Measurements from ENCODE around the gene PPIL1.

PPIL1 gene

DNA sequence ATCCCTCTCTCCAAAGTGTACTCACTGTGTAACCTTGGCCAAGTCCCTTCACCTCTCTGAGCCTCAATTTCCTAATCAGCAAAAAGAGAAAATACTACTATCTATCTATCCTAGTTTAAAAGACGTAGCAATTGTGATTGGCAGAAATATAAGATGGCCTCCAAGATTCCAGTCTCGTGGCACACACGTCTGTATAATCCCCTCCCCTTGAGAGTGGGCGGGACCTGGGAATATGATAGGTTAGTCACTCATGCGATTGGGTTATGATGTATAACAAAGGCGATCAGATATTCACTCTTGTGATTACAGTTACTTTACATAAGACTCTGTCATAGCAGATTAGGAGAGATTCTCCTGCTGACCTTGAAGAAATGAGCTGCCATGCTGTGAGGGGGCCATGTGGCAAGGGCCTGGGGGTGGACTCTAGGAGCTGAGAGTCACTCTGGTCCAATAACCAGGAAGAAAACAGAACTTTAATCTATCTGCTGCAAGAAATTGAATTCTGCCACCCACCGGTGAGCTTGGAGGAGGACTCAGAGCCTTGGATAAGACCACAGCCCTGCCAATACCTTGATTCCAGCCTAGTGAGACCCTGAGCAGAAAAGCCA lies 41.3 kb downstream of the PPIL1 start:
- no peak for DNase-seq

- DNase-seq, result no peak
Observed at GRCh38 chr6:36832313-36832712, 42.3 kb downstream of the PPIL1 start.

DNA sequence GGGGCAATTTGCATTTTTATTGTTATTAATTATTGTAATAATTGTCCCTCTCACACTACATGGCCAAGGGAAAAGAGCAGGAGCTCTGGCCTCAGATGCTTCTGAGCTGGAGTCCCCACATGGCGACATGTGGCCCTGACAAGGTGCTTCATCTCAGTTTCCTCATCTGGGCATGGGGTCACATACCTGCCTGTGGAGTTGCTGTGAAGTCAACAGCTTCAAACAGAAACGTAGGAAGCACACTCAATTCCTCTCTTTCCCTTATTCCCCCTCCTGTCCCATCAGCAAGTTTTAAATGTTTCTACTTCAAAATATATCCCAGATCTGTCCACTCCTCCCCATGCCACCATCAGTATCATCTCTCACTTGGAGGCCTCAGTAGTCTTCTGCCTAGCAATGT lies 44.0 kb downstream of the PPIL1 start:
- no peak for DNase-seq

DNA sequence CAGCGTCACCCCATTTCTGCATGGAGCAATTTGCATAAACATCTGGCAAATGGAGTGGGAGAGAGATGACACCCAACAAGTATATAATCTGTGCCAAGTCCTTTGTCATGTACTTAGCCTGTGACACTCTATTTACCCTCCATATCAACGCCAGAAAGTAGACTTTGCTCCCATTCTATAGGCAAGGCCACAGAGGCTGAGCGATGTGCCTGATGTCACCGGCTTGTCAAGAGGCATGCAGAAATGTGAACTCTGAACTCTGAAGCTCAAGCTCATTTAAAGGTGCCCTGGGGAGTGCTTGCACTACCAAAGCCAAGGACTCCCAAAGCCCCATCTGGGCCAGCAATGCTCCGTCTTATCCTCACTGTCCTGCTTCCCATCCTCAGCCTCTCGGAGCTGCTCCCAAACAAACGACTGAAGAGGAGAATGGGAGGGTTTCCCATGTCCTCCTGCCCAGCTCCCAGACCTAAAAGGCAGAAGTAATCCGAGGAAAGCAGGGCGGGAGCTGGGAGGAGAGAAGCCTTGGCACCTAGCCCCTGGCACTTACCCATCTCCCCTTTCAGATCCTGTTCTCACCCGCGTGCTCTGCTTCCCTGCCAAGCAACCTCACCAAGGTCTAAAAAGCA lies 44.6 kb downstream of the PPIL1 start:
- no peak for DNase-seq

GRCh38 chr6:36827261-36828079 lies 47.1 kb downstream of the PPIL1 start:
- DNase-seq, result peak in 1 of 2 donors; percentile 22

DNA sequence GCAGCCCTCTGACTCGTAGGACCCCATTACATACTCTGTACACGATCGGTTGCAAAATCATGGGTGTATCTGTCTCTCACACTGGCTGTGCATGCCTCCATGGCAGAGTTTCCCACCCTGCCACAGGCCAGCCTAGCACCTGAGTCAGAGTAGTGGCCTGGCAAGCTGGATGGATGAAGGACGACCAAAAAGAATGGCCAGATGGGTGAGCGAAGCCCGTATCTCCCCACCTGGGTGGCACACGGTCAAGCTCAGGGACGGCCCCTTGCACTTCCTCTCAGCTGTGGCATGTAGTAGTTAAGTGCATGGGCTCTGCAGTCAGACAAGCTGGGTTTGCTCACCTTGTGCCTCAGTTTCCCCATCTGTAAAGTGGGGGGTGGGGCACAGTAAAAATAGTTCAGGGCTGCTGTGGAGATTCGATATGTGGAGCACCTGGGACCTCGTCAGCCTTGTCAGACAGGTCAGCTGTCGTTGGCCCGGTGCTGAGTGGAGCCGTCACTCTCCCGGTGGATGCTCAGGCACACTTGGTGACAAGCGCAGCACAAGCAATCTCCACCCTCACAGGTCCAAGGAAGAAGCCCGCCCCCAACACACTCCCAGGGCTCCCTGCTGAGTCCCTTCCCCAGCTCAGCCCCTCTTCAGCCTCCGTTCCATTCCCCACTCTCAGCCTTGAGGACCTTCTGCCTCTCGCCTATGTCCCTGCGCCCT lies 47.9 kb downstream of the PPIL1 start:
- no peak for DNase-seq

- DNase-seq, result no peak
Observed at GRCh38 chr6:36825994-36826393, 48.6 kb downstream of the PPIL1 start.

- DNase-seq, result no peak
Observed at GRCh38 chr6:36825452-36825851, 49.2 kb downstream of the PPIL1 start.

DNA sequence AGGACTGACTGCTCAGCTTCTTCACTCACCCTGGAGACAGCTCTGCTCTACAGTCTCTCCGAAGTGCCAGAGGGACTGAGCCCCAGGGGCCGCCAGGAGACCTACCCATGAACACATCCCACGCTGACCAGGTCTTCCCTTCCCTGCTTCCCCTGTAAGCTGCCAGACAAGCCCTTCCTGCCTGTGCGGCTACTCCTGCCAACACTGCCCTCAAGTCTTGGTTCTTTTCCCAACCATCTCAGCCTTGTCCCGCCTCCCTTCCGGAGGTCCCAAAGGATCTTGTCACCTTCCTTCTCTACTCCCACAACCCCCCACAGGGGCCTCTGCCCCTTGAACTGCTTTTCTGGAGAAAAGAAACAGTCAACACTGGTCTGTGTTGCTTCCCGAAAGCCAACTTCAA lies 50.4 kb downstream of the PPIL1 start:
- DNase-seq, result no peak

DNA sequence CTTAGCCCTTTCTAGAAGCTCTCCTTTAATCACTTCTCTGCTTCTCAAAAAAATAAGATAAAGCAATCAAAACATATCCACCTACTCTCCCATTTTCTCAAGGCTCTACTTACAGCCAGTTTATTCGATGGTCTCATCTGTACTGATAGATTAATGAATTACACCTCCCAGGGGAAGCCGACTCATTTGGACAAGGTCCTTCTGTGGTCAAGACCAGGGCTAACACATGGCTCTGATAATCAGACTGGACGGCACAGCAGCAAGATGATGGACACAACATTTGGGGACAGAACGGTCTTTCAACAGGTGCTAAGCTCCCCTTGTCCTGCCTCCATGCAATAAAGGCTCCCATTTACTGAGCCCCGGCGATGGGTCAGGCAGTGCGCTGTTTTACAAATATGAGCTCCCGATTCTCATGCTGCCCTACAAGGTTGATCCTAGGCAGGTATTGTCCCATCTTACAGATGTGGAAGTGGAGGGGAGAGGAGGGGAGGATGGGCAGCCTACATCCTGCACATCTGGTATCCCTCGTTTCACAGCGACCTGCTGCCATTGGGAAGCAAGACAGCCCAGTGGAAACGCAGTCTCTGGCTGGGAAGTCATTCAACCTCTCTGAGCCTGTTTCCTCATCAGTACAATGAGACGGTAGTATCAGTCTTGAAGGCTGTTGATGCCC lies 51.0 kb downstream of the PPIL1 start:
- no peak for DNase-seq

DNA sequence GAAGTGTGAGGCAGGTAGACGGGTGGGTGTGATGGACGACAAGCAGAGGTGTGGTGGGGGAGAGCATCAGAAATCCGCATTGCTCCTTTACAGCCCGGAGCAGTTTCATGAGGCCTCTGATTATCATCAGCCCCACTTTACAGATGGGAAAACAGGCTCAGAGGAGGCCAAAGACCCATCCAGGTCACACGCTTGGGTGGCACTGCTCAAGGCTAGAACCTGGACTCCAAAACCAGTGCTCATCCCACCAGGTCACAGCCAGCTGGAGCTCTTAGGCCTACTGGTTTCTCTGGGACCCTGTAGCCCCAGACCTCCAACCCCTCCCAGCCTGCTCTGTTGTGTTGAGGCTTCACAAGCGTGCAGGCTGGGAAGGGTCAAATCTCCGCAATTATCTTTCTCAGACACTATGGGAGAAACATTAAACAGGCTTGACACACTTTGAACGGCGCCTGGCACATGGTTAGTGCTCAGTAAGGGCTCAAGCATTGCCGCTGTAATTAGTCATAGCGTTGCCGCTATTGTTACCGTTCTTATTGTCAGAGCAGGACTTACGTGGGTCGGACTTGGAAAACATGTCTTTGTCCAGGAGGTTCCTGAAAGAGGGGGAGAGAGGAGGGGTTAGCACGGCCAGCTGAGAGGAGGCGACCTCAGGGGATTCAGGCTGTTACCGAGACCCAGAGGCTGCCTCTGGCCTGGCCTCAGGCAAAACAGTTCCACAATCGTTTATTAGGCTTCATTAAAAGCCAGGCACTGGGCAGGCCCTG lies 51.9 kb downstream of the PPIL1 start:
- DNase-seq, result no peak

GRCh38 chr6:36821581-36822335 lies 52.8 kb downstream of the PPIL1 start:
- DNase-seq, result no peak

DNA sequence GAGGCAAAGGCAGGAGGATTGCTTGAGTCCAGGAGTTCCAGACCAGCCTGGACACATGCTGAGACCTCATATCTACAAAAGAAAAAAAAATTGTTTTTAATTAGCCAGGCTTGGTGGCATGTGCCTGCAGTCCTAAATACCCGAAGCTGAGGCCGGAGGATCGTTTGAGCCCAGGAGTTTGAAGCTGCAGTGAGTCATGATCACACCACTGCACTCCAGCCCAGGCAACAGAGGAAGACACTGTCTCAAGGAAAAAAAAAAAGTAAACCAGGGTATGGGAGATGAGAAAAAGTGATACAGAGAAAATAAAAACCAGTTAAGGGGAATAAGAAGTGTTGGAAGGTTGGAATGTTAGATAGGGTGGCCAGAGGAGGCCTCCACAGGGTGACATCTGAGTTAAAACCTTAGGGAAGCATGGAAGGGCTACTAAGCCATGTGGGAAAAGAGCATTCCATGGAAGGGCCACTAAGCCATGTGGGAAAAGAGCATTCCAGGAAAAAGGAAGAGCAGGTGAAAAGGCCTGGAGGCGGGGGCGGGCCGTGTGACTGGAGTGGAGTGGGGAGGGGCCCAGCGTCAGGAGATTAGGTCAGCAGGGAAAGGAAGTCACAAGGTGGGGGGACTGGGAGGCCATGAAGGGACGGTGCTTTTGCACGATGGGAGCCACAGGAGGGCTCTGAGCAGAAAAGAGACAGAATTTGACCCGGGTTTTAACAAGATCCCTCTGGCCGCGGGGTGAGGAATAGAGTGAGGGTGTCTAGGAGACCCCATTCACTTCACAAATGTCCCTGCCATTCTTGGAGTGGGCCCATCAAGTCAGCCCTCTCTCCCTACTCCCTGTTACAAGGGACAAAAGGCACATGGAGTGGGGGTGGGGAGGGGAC lies 53.7 kb downstream of the PPIL1 start:
- no peak for DNase-seq

DNA sequence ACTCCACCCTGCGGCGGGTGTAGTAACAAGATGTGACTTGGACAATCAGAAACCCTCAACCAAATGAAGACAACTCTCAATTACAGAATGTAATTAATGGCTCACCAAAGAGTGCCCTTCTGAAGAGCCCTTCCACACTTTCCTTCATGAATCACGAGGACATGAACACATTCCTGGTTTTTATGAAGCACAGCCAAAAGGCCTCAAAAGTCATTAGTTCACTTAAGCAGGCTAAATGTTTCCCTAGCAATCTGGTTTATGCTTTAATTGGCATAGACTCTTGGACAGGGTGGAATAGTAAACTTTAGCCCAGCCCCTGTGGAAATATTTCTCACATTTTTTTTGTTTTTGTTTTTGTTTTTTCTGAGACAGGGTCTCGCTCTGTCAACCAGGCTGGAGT lies 55.8 kb downstream of the PPIL1 start:
- no peak for DNase-seq

- DNase-seq, result no peak
Observed at GRCh38 chr6:36817847-36818246, 56.8 kb downstream of the PPIL1 start.

- no peak for DNase-seq
Observed at GRCh38 chr6:36817176-36817817, 57.3 kb downstream of the PPIL1 start.

- no peak for DNase-seq
Observed at GRCh38 chr6:36815962-36816735, 58.5 kb downstream of the PPIL1 start.

DNA sequence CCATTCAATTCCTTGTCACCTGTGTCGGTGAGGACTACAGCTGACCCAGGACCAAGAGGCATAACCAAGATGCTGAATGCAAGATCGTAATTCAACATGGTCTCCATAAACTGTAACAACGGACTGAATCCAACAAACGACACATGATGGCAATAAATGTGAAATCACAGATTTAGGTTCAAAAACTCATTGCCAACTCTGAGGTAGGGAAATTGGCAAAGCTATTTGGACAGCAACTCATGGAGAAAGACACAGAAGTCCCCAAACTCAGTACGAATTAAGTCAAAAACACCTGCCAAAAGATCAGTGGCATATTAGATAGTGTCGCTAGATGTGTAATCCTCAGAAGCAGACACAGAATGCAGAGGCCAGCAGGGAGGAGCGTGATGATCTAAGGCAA lies 60.4 kb downstream of the PPIL1 start:
- DNase-seq, result no peak

DNA sequence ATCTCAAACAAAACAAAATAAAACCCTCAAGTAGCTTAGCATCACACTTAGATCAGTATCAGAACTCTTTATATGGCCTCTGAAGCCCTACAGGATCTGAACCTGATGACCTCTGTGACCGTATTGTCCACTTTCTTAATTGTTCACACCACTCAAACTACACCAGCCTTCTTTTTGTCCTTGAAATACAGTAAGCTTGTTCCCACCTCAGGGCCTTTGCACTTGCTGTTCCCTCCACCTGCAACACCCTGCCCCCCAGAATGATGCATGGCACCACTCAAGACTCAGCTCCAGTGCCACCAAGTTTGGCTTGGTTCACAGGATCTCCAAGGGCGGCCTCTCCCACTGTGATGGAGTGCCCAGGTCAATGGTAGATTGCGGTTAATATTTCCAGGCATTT lies 61.1 kb downstream of the PPIL1 start:
- no peak for DNase-seq
